ENCODE measurements around the gene MAST4.

Gene MAST4

GRCh38 chr5:67045816-67046740 lies 449.9 kb downstream of the MAST4 start:
- no peak for DNase-seq (ENCODE audit: low spot score)

- DNase-seq (ENCODE audit: low spot score), result peak; percentile 35
These were observed 451.0 kb downstream of the MAST4 start for GRCh38 chr5:67047160-67047559.

GRCh38 chr5:67047616-67048015 lies 451.4 kb downstream of the MAST4 start:
- no peak for DNase-seq (ENCODE audit: low spot score)

- no peak for DNase-seq (ENCODE audit: low spot score)
These were observed 453.9 kb downstream of the MAST4 start for GRCh38 chr5:67050125-67050524.

GRCh38 chr5:67050635-67051034 lies 454.4 kb downstream of the MAST4 start:
- no peak for DNase-seq (ENCODE audit: low spot score)

- no peak for DNase-seq (ENCODE audit: low spot score)
These were observed 455.0 kb downstream of the MAST4 start for GRCh38 chr5:67051164-67051563.

GRCh38 chr5:67052034-67052433 lies 455.8 kb downstream of the MAST4 start:
- no peak for DNase-seq (ENCODE audit: low spot score)

- no peak for DNase-seq (ENCODE audit: low spot score)
These were observed 457.0 kb downstream of the MAST4 start for GRCh38 chr5:67053229-67053628.

- no peak for DNase-seq (ENCODE audit: low spot score)
These were observed 463.0 kb downstream of the MAST4 start for GRCh38 chr5:67058998-67059743.

- DNase-seq (ENCODE audit: low spot score), result no peak
These were observed 463.7 kb downstream of the MAST4 start for GRCh38 chr5:67059744-67060490.

- DNase-seq (ENCODE audit: low spot score), result no peak
These were observed 465.3 kb downstream of the MAST4 start for GRCh38 chr5:67061511-67061910.

- DNase-seq (ENCODE audit: low spot score), result no peak
These were observed 466.9 kb downstream of the MAST4 start for GRCh38 chr5:67063055-67063454.

- no peak for DNase-seq (ENCODE audit: low spot score)
These were observed 467.6 kb downstream of the MAST4 start for GRCh38 chr5:67063791-67064190.

- DNase-seq (ENCODE audit: low spot score), result no peak
These were observed 469.0 kb downstream of the MAST4 start for GRCh38 chr5:67065237-67065636.

GRCh38 chr5:67065696-67066095 lies 469.5 kb downstream of the MAST4 start:
- DNase-seq (ENCODE audit: low spot score), result no peak

- DNase-seq (ENCODE audit: low spot score), result no peak
These were observed 470.6 kb downstream of the MAST4 start for GRCh38 chr5:67066815-67067214.

- no peak for DNase-seq (ENCODE audit: low spot score)
These were observed 477.0 kb downstream of the MAST4 start for GRCh38 chr5:67073045-67073680.

- DNase-seq (ENCODE audit: low spot score), result no peak
These were observed 481.1 kb downstream of the MAST4 start for GRCh38 chr5:67077296-67077695.

- no peak for DNase-seq (ENCODE audit: low spot score)
These were observed 485.1 kb downstream of the MAST4 start for GRCh38 chr5:67081261-67081660.

- DNase-seq (ENCODE audit: low spot score), result no peak
These were observed 486.7 kb downstream of the MAST4 start for GRCh38 chr5:67082941-67083340.

GRCh38 chr5:67085616-67086015 lies 489.4 kb downstream of the MAST4 start:
- no peak for DNase-seq (ENCODE audit: low spot score)

- no peak for DNase-seq (ENCODE audit: low spot score)
These were observed 493.1 kb downstream of the MAST4 start for GRCh38 chr5:67089200-67089725.

Measured in pons (tissue), 1 donor.